CD4-positive, alpha-beta memory T cell (primary cell): Measurements from ENCODE around the gene RAB8B. TPM values are rescaled to one million over a fixed set of nuclear protein-coding genes. Genes with fewer than 3 reads are reported as not detected.

ENCODE experiments used
- CTCF ChIA-PET: fragments of 350-600 bp; sonication (Branson Sonifier 250); formaldehyde crosslinking; loops from one replicate; lab custom pipeline; 2021; ENCODE audit warnings: inconsistent platforms; ENCODE audit not compliant: partially characterized antibody; lab: Charles Lee
- POLR2A ChIA-PET: fragments of 350-600 bp; sonication (Branson Sonifier 250); formaldehyde crosslinking; loops from one replicate; lab custom pipeline; 2021; ENCODE audit not compliant: partially characterized antibody; lab: Charles Lee
- DNase-seq, 5 donors: peaks; one replicate each; pipeline versions ENCODE4 v3.0.0 to v3.0.0-alpha.2; 2020 to 2022; ENCODE audit warnings: mixed read lengths in 1 of 5
- H3K27ac ChIP-seq: one replicate; pipeline ENCODE4 v1.7.0; 2013; ENCODE audit warnings: low read depth, low read length
- H3K27me3 ChIP-seq: 2 replicates; pipeline ENCODE4 v1.7.0; 2013; ENCODE audit warnings: mild to moderate bottlenecking, low read length, moderate library complexity; ENCODE audit not compliant: insufficient read depth
- H3K36me3 ChIP-seq: 2 replicates; pipeline ENCODE4 v1.7.0; 2013; ENCODE audit warnings: mild to moderate bottlenecking, low read length, moderate library complexity; ENCODE audit not compliant: insufficient read depth
- H3K4me1 ChIP-seq: 2 replicates; pipeline ENCODE4 v1.7.0; 2013; ENCODE audit warnings: mild to moderate bottlenecking, low read length, moderate library complexity; ENCODE audit not compliant: insufficient read depth
- H3K4me3 ChIP-seq, 2 donors: one replicate each; pipeline ENCODE4 v1.7.0; 2013; ENCODE audit warnings: low read length in 2 of 2, mild to moderate bottlenecking in 1 of 2
- H3K9me3 ChIP-seq, 2 donors: one replicate each; pipeline ENCODE4 v1.7.0; 2013; ENCODE audit warnings: low read length in 2 of 2, control low read depth in 1 of 2; ENCODE audit not compliant: control insufficient read depth in 1 of 2
- H3K27ac Mint-ChIP-seq, 7 donors: one replicate each; pipeline ENCODE4 v1.8.0; 2020 to 2021; ENCODE audit warnings: mixed read lengths in 7 of 7, mild to moderate bottlenecking in 6 of 7, inconsistent platforms in 3 of 7, moderate library complexity in 3 of 7
- H3K27me3 Mint-ChIP-seq, 2 donors: one replicate each; pipeline ENCODE4 v1.8.0; 2020 to 2021; ENCODE audit warnings: mixed read lengths in 2 of 2
- H3K36me3 Mint-ChIP-seq, 2 donors: one replicate each; pipeline ENCODE4 v1.8.0; 2020 to 2021; ENCODE audit warnings: mixed read lengths in 2 of 2, inconsistent platforms in 1 of 2, mild to moderate bottlenecking in 1 of 2
- H3K4me1 Mint-ChIP-seq, 4 donors: one replicate each; pipeline ENCODE4 v1.8.0; 2020 to 2021; ENCODE audit warnings: mixed read lengths in 4 of 4, mild to moderate bottlenecking in 1 of 4
- H3K4me3 Mint-ChIP-seq, 8 donors: one replicate each; pipeline ENCODE4 v1.8.0; 2020 to 2021; ENCODE audit warnings: mixed read lengths in 8 of 8, mild to moderate bottlenecking in 7 of 8, moderate library complexity in 6 of 8, inconsistent platforms in 3 of 8
- H3K9me3 Mint-ChIP-seq, 8 donors: one replicate each; pipeline ENCODE4 v1.8.0; 2020 to 2021; ENCODE audit warnings: mixed read lengths in 8 of 8, mild to moderate bottlenecking in 5 of 8, inconsistent platforms in 3 of 8, moderate library complexity in 1 of 8
- intact Hi-C: fragments of 100-400 bp; cut with micrococcal nuclease; formaldehyde crosslinking; loops from one replicate; pipeline ENCODE4 v1.15.1; 2023
- polyA plus RNA-seq, 2 donors: library from polyadenylated mRNA; unstranded; fragments of 300-500 nt; fragmentation: Illumina TruSeq; gene quantifications; one replicate each; pipeline ENCODE4 v1.2.3, GENCODE V29; 2021
- total RNA-seq, 2 experiments: library from RNA; stranded (reverse); gene quantifications; one replicate each; pipeline ENCODE4 v1.2.3, GENCODE V29; 2021

The RAB8B gene
- total and polyA plus RNA-seq, 4 experiments from 2014 or later, result 35.1 to 86.4 (median 72.2) TPM

GRCh38 chr15:63264688-63265293 lies 75.4 kb downstream of the RAB8B start:
- Mint-ChIP-seq H3K4me1 (peaks cover 0 to 5% (median 1%) of the 10 kb centered on the region in 4 donors), H3K9me3 (peaks cover 0 to 1% (median 0%) of the 10 kb centered on the region in 8 donors), H3K27me3 (no peaks in the 10 kb centered on the region), H3K4me3 (no peak overlapping the region), H3K27ac (peak overlapping the region in 3 of 7 donors; percentile 10 to 51 (median 10)), H3K36me3 (peaks cover 35 to 63% of the 10 kb centered on the region in 2 donors)
- no peak for DNase-seq
- Histone ChIP-seq H3K27me3 (no peaks in the 10 kb centered on the region), H3K27ac (no peak overlapping the region), H3K36me3 (peaks cover 42% of the 10 kb centered on the region), H3K4me3 (no peak overlapping the region), H3K4me1 (no peaks in the 10 kb centered on the region), H3K9me3 (no peaks in the 10 kb centered on the region)
- ChIA-PET POLR2A (interaction anchor here (0.6 to 1.4 kb wide), 3 partner anchors 73 to 830 kb away, joined by 3 to 6 read pairs (median 4); partner anchors contain the start of gene RPS27L), CTCF (interaction anchor here (1.0 to 1.3 kb wide), 2 partner anchors 73 to 170 kb away, joined by 3 to 4 read pairs; no protein-coding TSS in a partner anchor)
- intact Hi-C loops, result no loop called here

GRCh38 chr15:63274427-63274826 lies 85.0 kb downstream of the RAB8B start:
- H3K4me1 Mint-ChIP-seq, result peaks cover 22 to 45% (median 32%) of the 10 kb centered on the region in 4 donors
- no peaks in the 10 kb centered on the region for H3K27me3 Mint-ChIP-seq
- no peaks in the 10 kb centered on the region for H3K36me3 ChIP-seq
- H3K27ac Mint-ChIP-seq, result peak overlapping the region in 6 of 7 donors; percentile 5 to 85 (median 44)
- H3K27ac ChIP-seq, result no peak overlapping the region
- no peak overlapping the region for H3K4me3 ChIP-seq
- POLR2A ChIA-PET, result interaction anchor here (0.7 to 6.9 kb wide), 5 partner anchors 11 to 327 kb away, joined by 3 to 94 read pairs (median 4); partner anchors contain the start of genes RAB8B and RPS27L
- DNase-seq, result no peak
- peaks cover 31% of the 10 kb centered on the region for H3K4me1 ChIP-seq
- H3K27me3 ChIP-seq, result no peaks in the 10 kb centered on the region
- H3K36me3 Mint-ChIP-seq, result peaks cover 0 to 2% of the 10 kb centered on the region in 2 donors
- intact Hi-C loops, result no loop called here
- no peaks in the 10 kb centered on the region for H3K9me3 ChIP-seq
- H3K9me3 Mint-ChIP-seq, result no peaks in the 10 kb centered on the region
- CTCF ChIA-PET, result interaction anchor here (1.2 to 2.8 kb wide), 3 partner anchors 8 to 108 kb away, joined by 3 to 10 read pairs (median 3); no protein-coding TSS in a partner anchor
- H3K4me3 Mint-ChIP-seq, result peak overlapping the region in 3 of 8 donors; percentile 1 to 11 (median 2)

- Histone ChIP-seq H3K9me3 (no peaks in the 10 kb centered on the region), H3K4me1 (peaks cover 31% of the 10 kb centered on the region), H3K27me3 (no peaks in the 10 kb centered on the region), H3K27ac (peak overlapping the region; percentile 66), H3K4me3 (peak overlapping the region; percentile 66 to 76), H3K36me3 (no peaks in the 10 kb centered on the region)
- peaks cover 19 to 46% (median 31%) of the 10 kb centered on the region in 4 donors for H3K4me1 Mint-ChIP-seq
- DNase-seq, result no peak
- ChIA-PET POLR2A (interaction anchor here (0.6 to 6.9 kb wide), 8 partner anchors 15 to 1717 kb away, joined by 3 to 94 read pairs (median 4); partner anchors contain the start of genes LACTB, RAB8B and RPS27L), CTCF (interaction anchor here (1.0 to 2.8 kb wide), 3 partner anchors 108 to 122 kb away, joined by 3 to 10 read pairs (median 3); no protein-coding TSS in a partner anchor)
- H3K27me3 Mint-ChIP-seq, result no peaks in the 10 kb centered on the region
- intact Hi-C loops, result loop anchor here (1.0 to 2.0 kb wide), 4 partner anchors 84 to 228 kb away; partner anchors contain the start of genes LACTB and RPS27L
- peak overlapping the region; percentile 82 to 90 (median 88) for H3K4me3 Mint-ChIP-seq
- peak overlapping the region; percentile 77 to 94 (median 89) for H3K27ac Mint-ChIP-seq
- H3K36me3 Mint-ChIP-seq, result peaks cover 0 to 9% of the 10 kb centered on the region in 2 donors
- H3K9me3 Mint-ChIP-seq, result no peaks in the 10 kb centered on the region
These were observed 87.1 kb downstream of the RAB8B start for GRCh38 chr15:63276342-63277037.

- no peaks in the 10 kb centered on the region for H3K27me3 ChIP-seq
- no peaks in the 10 kb centered on the region for H3K36me3 ChIP-seq
- no peaks in the 10 kb centered on the region for H3K9me3 ChIP-seq
- peak within 1 kb of the TSS; percentile 66 to 84 for H3K4me3 ChIP-seq
- DNase-seq, result peak; percentile 75 to 83 (median 77)
- peak within 1 kb of the TSS; percentile 79 to 94 (median 92) for H3K27ac Mint-ChIP-seq
- H3K36me3 Mint-ChIP-seq, result peaks cover 0 to 9% of the 10 kb centered on the region in 2 donors
- peak within 1 kb of the TSS; percentile 68 for H3K27ac ChIP-seq
- ChIA-PET CTCF (interaction anchor here (1.2 to 2.8 kb wide), 6 partner anchors 11 to 123 kb away, joined by 3 to 10 read pairs (median 4); partner anchors contain the start of gene RAB8B), POLR2A (interaction anchor here (0.6 to 6.9 kb wide), 12 partner anchors 15 to 1716 kb away, joined by 3 to 94 read pairs (median 4); partner anchors contain the start of genes LACTB, RAB8B and RPS27L)
- H3K4me1 ChIP-seq, result peaks cover 31% of the 10 kb centered on the region
- no peaks in the 10 kb centered on the region for H3K27me3 Mint-ChIP-seq
- intact Hi-C loops, result loop anchor here (1.0 to 2.0 kb wide), 4 partner anchors 85 to 228 kb away; partner anchors contain the start of genes LACTB and RPS27L
- H3K4me1 Mint-ChIP-seq, result peaks cover 19 to 46% (median 31%) of the 10 kb centered on the region in 4 donors
- no peaks in the 10 kb centered on the region for H3K9me3 Mint-ChIP-seq
- H3K4me3 Mint-ChIP-seq, result peak within 1 kb of the TSS; percentile 84 to 90 (median 88)
These were observed 87.9 kb downstream of the RAB8B start, which contains the start of gene APH1B for GRCh38 chr15:63277038-63277892. Gene APH1B, plus strand, starts transcription at chr15:63277605. Its CDS starts 19 bp downstream, at chr15:63277624.

- no peaks in the 10 kb centered on the region for H3K27me3 ChIP-seq
- DNase-seq, result peak in 1 of 5 donors; percentile 49
- H3K9me3 ChIP-seq, result no peaks in the 10 kb centered on the region
- ChIA-PET POLR2A (interaction anchor here (0.8 to 6.9 kb wide), 8 partner anchors 35 to 229 kb away, joined by 3 to 94 read pairs (median 4); partner anchors contain the start of genes LACTB, RAB8B and RPS27L), CTCF (interaction anchor here (1.2 to 2.4 kb wide), 4 partner anchors 10 to 112 kb away, joined by 4 to 7 read pairs (median 4); partner anchors contain the start of gene RAB8B)
- H3K36me3 ChIP-seq, result no peaks in the 10 kb centered on the region
- intact Hi-C loops, result loop anchor here (1.0 to 2.0 kb wide), 4 partner anchors 86 to 229 kb away; partner anchors contain the start of genes LACTB and RPS27L
- Mint-ChIP-seq H3K27me3 (no peaks in the 10 kb centered on the region), H3K27ac (peak overlapping the region; percentile 72 to 92 (median 89)), H3K36me3 (peaks cover 0 to 8% of the 10 kb centered on the region in 2 donors), H3K9me3 (no peaks in the 10 kb centered on the region), H3K4me1 (peaks cover 19 to 46% (median 31%) of the 10 kb centered on the region in 4 donors), H3K4me3 (peak overlapping the region; percentile 82 to 87 (median 85))
- peaks cover 31% of the 10 kb centered on the region for H3K4me1 ChIP-seq
- H3K4me3 ChIP-seq, result peak overlapping the region; percentile 61 to 84
- H3K27ac ChIP-seq, result peak overlapping the region; percentile 68
These were observed 88.6 kb downstream of the RAB8B start for GRCh38 chr15:63277893-63278456.
